ENCODE results near the gene CDC42BPG.

- TF ChIP-seq POLR2AphosphoS5 (IDR thresholded peaks at IDR 0.05) (no peak), EP300 (conservative IDR thresholded peaks at IDR 0.05; ENCODE audit: poor library complexity, severe bottlenecking) (no peak), TAF1 (IDR thresholded peaks at IDR 0.05; ENCODE audit: low read depth) (no peak), CTCF (IDR thresholded peaks at IDR 0.05; ENCODE audit: poor library complexity, severe bottlenecking) (no peak), SMC3 (conservative IDR thresholded peaks at IDR 0.05; ENCODE audit: poor library complexity) (no peak), RAD21 (conservative IDR thresholded peaks at IDR 0.05) (no peak), REST (IDR thresholded peaks at IDR 0.05; ENCODE audit: borderline replicate concordance) (no peak)
These were observed 50.9 kb downstream of the CDC42BPG start for GRCh38 chr11:64793271-64794160.
